NCI-H1436 (cell line): Measurements from ENCODE around the gene RUNX3.

Experiments used
- DNase-seq: peaks from one replicate; lab custom pipeline; 2025; lab: John Stamatoyannopoulos, UW

RUNX3 gene

DNA sequence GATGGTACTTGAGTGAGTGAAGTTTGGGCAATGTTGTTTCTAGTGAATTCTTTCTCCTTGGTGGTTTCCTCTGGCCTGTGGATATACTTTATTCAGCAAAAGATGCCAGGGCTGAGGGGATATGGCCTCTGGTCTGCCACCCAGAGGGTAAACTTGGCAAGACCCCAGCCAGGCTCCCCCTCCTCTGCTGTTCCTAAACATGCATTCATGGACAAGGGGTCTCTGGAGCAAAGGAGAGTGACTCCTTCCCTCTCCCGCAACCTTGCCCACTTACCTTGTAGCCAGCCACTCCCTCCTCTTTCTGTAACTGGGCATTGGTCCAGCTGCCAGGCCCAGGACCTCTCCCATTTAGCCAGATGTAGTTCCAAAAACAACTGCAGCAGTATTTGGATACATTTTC lies 43.8 kb downstream of the RUNX3 start:
- DNase-seq: no peak

DNA sequence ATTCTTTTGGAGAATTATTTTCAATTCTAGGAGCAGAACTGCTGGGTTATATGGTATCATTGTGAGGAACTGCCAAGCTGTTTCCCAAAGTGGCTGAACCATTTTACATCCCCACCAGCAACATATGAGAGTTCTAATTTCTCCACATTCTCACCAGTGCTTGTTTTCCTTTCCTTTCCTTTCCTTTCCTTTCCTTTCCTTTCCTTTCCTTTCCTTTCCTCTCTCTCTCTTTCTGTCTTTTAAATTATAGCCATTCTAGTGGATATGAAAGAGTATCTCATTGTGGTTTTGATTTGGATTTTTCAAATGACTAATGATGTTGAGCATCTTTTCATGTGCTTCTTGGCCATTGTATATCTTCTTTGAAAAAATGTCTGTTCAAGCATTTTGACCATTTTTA lies 45.3 kb downstream of the RUNX3 start:
- no peak for DNase-seq

DNA sequence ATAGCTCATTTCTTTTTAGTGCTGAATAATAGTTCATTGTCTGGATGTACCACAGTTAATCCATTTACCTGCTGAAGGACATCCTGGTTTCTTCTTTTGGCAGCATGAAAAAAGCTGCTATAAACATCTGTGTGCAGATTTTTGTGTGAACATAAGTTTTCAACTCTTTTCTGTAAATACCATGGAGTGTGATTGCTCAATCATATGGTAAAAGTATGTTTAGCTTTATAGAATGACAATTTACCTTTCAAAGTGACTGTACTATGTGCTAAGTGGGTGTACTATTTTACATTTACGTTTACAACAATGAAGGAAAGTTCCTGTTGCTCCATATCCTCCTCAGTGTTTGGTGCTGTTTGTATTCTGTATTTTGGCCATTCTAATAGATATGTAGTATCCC lies 49.0 kb downstream of the RUNX3 start:
- no peak for DNase-seq

DNA sequence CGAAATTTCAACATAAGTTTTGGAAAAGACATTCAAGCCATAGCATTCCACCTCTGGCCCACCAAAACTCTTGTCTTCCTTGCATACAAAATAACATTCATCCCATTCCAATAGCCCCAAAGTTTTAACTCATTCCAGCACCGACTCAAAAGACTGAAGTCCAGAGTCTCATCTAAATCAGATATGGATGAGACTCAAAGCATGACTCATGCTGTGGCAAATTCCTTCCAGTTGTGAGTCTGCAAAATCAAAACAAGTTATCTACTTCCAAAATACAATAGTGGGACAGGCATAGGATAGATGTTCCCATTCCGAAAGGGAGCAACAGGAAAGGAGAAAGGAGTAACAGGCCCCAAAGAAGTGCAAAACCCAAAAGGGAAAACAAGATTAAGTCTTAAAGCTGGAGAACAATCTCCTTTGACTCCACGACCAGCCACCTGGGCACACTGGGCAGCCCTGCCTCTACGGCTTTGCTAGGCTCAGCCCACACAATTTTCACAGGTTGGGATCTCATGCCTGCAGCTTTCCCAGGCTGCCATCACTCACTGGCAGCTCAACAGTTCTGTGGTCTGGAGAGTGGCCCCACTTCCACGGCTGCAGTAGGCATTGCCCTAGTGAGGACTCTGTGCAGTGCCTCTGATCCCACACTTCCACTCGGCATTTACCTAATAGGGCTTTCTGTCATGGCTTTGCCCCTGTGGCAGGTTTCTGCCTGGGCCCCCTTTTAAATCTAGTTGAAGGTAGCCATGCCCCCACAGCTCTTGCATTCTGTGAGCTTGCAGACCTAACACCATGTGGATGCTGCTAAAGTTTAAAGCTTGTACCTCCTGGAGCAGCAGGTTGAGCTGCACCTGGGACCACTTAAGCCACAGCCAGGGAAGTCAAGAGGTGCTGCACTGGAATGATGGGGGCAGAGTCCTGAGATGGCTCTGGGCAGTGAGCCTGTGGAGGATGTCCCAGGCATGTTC lies 51.0 kb downstream of the RUNX3 start:
- DNase-seq: no peak

DNA sequence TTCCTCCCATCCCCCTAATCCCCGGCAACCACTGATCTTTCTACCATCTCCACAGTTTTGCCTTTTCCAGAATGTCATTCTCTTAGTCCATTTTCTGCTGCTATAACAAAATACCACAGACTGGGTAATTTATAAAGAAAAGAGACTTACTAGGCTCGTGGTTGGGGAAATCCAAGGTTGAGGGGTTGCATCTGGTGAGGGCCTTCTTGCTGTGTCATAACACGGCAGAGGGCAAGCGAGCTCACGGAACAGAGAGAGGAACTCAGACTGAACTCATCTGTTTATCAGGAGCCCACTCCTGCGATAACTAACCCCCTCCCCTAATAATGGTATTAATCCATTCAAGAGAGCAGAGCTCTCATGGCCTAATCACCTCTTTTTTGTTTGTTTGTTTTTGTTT lies 52.0 kb downstream of the RUNX3 start:
- no peak for DNase-seq

DNA sequence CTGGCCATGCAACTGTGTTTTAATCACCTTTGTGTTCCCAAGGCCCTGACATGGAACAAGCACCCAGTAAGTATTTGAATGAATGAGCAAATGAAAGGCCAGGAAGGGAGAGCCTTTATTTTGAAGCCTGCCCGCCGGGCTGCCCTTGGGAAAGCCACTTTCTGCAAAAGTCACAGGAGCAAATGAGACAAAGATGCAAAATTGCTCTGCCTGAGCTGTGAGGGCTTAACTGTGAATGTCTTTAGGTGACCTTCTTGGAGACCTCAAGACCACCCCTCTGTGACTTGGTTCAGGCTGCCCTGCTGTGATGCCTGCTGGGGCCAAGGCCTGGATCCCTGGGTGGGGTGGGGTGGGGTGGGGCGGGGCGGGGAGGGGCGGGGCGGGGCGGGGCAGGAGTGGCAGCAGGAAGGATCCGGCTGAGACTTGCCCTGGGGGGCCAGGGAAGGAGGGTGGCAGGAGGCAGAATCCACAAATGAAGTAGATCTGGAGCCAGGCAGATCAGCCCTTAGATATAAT lies 54.0 kb downstream of the RUNX3 start:
- DNase-seq: no peak

DNA sequence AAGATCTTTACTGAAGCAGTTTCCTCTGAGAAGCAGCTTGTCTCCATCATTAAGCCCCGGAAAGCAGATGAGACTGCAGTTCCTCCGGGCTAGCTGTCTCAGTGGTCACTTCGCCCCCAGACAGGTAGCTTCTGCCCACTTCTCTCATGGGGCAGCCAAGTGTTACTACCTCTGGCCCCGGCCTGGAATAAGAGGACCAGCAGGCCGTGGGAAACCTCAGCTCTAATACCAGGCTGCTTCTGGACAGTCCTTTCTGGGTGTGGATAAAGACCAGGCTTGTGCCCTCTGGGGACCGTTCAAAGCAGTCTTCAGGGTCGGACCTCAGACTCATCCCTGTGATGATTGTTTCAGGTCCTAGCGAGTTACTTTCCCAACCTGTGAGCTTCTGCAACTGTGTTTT lies 54.8 kb downstream of the RUNX3 start:
- no peak for DNase-seq

DNA sequence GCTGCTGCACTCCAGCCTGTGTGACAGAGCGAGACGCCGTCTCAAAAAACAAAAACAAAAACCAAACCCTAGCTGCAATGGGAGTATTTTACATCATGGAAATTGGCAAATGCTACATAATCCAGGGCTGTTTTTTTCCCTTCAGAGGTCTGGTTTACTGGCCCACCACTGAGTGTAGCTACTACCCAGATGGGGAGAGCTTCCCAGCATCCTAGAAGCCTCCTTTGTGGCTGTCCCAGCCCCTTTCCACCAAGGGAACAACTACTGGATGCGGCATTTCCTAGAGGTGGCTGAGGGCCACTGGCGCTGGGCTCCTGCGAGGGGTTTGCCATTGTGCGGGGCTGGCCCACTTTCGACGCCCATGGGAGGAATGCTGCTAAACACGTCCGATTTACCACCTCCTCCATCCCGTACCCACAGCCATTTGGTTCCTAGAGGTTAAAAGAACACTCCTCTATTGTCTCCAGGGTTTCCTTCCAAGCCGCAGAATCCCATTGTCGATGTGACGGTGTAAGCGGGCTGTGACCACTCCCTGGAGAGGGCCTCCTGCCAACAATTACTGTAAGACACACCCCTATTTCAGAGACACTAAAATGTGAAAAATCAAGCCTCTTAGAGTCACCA lies 55.4 kb downstream of the RUNX3 start:
- no peak for DNase-seq

DNA sequence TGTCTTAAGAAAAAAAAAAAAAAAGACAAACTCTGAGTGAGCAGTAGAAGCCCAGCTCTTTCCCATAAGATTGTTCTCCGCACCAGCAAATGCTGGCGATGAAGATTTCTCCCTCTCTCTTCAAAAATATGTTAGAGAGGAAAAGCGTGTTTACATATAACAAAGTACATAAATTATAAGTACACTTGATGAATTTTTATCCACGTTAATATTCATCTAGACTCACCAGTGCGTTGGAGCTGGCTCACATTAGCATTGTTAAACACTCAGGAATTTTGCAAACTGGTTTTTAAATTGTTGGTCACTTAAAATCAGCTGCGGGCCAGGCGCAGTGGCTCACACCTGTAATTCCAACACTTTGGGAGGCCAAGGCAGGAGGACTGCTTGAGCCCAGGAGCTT lies 56.0 kb downstream of the RUNX3 start:
- no peak for DNase-seq

DNA sequence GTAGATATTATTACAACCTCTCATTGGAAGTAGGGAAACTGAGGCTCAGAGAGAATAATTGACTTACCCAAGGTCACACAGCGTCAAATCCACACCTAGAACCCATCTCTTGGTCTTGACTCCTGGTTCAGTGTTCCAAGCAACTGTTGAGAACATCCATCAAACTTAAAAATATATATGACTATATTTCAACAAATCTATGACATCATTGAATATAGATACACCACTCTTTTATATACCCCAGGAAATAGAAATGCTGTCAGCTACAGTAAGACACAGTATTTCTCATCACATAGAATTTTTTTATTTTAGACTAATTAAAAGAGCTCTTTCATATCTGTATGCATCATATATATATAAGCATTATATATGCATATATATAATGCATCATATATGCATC lies 56.9 kb downstream of the RUNX3 start:
- DNase-seq: no peak

DNA sequence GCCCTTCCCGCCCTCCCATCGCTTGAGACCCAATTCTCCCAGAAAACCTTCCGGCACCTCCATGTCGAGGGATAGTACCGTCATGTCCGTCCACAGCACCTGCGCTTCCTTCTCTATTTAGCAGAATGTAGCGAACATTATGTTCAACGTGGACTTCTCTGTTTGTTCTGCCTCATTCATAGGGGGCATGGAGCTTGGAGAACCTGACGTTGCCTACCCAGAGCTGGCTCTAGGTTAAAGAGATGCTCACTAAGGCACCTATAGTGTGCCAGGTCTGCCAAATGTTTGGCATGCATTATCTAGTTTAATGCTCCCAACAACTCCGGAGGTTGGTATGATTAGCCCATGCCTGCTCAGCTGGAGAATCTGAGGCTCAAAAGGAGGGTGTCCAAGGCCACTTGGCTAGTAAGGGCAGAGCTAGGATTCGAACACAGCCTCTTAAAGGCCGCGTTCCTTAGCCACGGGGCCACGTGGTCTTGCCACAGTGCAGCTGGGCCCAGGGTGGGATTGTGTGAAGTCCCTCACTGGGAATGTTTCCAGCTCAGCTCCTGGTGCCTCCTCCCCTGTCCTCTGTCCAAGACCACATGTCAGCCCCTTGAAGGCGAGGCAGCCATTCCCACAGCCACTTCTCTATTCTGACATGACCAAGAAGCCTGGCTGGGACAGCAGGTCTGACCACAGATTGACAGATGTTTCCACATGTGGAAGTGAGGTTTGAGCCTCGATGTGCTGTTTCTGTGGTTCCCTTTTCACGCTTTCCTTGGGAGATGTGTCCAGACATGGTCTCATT lies 57.8 kb downstream of the RUNX3 start:
- no peak for DNase-seq

DNA sequence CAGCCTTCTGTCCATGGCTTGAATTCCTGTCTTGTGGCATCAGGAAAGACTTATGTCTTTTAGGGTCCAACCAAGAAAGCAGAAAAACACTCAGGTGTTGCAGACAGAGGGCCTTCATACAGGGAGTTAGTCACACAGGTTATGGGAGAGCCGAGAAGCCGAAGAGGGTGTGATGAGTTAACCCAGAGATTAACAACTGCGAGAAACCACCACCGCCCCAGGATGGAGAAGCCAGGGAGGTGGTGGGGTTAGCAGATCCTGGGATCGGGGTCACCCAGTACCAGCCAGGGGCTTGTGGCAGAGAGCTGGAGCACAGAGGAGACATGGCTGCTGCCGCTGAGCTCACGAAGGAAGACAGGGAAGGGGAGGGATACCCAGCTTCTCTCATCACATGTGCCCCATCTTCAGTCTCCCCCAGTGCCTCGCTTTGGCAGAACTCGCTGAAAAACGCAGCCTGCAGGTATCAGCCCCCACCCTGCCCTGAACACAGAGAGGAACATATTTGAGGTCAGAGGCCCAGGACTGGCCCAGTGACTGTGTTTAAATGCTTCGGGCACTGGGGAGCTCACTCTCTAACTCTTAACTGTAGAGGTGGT lies 58.7 kb downstream of the RUNX3 start:
- DNase-seq: no peak

DNA sequence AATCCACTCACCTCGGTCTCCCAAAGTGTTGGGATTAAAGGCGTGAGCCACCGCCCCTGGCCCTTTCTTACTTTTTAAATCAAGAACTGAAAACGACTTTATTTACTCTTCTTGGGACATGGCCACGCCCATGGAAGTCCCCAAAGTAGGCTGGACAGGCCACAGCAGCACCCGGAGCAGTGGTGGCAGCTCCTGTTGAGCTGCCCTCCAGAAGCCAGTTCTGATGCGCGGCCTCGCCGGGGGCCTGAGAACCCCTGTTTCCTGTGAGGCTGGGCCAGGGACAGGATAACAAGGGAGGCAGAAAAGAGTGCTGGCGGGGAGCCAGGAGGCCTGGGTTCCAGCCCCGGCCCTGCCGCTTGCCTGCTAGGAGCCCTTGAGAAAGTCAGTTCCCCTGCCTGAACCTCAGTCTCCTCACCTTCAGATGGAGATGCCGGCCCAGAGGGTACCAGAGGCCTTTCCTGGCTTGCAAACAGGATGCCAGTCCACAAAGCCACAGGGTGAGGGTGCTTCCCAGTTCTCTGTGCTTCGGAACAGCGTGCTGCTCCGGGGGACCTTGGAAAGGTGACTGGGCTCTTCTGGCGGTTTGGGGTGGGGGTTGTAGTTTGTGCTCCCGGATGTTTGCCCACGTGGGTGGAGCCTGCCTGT lies 59.4 kb downstream of the RUNX3 start:
- no peak for DNase-seq

DNA sequence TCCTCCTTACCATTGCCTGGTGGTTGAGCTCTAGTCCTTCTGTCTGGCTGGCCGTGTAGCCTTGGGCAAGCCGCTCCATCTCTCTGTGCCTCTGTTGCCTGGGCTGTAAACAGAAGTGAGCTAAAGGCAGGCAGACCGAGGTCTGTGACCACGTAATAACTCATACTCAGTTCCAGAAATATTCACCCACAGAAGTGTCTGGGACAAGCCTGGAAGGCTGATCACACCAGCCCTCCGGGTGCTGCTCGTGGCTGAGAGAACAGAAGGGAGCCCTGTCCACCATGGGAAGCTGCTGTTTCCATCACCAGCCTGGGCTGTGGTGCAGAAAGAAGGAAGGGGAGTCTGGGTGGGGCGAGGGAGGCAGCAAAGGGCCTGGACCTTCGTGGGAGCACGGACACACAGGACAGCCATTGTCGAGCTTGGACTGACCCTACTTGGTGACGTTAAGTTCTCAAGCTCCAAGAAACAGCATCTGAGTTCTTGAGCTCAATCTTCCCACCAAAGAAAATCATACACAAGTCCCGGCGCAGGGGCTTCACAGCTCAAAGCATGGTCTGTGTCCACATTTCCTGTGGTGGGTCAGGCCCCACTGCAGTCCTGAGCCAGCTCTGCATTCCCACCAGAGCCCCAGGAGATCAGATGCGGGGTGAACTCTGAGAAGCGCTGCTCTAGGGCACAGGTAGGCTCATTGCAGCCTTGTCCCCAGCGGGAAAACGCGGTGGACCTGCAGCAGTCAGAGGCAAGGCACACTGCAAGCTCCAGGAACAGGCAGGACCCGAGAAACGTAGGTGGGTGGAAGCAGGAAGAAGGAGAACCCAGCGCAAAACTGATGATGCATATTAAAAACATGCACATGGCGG lies 61.8 kb downstream of the RUNX3 start:
- DNase-seq: no peak

DNA sequence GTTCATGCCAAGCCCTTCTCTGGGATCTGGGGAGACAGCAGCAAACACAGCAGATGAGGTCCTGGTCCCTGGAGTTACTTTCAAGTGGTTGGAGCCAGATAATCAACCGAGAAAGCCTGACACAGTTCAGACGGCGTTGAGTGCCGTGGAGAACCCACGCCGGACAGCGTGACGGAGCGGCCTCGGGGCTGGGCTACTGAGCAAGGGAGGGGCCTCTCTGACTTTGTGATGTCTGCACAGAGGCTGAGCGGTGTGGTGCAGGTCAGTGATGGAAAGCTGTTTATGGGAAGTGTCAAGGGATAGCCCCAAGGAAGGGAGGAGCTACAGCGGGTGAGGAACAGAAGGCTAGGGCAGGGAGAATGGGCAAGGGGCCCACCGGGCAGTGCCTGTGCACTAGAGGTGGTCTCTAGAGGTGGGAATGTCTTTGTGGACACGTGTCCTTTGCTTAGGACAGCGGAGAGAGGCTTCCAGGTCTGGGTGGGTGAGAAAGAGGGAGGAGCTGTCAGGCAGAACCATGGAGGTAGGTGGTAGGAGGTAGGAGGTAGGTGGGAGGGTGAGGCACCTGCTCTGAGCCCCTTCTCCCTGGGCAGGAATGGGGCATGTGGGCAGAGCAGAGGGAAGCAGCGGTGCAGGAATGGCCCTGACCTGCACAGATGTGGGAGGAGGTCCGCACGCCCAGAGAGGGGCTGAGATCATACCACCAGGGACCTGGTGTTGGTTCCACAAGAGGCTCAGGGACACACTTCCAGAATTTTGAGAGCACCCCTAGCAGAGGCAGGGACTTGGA lies 62.8 kb downstream of the RUNX3 start:
- no peak for DNase-seq

DNA sequence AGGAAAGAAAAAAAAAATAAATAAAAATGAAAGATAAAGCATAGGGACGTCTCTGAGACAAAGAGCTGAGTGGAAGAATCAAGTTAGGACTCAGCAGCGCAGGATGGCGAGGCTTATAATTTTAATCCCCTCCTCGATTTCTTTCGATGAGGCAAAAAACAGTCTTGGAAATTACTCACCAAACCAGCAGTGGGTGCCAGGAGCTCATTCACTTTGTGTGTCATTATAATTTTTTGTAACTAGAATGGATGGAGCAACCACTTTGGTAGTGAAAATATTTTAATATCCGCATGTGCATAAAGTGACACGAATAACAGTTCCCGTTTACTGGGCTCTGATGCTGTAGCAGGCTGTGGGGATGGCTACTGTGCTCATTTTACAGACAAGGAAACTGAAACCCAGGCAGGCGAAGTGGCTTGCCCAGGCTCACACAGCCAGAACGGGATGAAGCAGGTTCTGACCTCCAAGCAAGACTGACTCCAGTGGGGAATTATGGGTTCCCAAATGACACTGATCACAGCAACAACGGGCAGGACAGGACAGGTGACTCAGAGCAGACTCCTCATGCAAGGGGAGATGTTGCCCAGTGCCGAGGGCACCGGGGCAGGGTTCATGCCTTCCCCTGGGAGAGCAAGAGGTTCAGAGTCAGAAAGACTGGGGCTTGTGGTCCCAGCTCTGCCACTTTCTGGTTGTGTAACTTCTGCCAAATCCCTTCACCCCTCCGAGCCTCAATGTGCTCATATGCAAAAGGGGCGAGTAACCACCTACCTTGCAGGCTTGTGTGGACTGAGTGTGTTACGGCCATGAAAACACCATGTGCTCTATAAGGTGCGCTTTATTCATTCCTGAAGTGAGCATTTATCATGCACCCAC lies 63.6 kb downstream of the RUNX3 start:
- no peak for DNase-seq

DNA sequence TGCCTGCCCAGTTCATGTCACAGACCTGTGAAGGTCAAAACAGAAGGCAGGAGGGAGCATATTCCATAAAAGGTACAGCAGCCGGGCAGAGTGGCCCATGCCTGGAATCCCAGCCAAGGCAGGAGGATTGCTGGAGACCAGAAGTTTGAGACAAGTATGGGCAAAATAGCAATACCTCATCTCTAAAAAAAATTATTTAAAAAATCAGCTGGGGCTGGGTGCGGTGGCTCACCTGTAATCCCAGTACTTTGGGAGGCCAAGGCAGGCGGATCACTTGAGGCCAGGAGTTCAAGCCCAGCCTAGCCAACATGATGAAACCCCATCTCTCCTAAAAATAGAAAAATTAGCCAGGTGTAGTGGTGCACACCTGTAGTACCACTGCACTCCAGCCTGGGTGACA lies 64.5 kb downstream of the RUNX3 start:
- DNase-seq: no peak

DNA sequence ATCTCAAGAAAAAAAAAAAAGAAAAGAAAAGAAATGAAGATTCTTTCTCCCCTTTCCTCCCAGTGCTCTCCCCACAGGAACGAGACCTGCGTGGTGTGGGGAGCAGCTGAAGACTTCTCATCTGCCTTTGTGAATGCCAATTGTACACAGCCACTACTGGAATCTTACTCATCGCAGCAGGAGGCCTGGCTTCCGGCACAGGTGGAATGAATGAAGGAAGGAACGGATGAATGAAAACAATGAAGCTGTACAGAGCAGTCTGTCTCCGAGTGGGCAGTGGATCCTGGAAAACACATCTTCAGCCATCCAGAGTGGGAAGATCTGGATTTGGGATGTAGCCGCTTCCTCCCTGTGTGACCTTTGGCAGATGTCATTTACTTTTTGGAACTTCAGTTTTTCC lies 64.9 kb downstream of the RUNX3 start:
- DNase-seq: no peak

DNA sequence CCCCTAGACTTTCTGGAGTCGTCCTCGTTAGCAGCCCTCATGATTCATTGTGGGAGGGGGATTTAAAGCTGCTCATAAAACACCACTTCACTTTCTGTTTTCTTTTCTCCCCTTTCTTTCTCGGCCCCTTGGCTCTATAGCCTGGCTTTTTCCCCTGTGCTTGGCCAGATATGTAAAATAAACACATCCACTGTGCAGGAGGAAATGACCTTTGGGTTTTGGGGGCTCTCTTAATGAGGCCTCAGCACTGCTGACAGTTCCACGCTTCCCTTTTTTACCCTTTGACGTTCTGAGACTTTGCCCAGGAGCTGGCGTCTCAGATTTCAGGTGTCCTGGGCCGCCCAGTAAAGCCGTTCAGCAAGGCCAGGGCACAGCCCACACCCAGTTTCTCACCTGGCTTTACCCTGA lies 65.7 kb downstream of the RUNX3 start:
- no peak for DNase-seq
